HG03460 (cell line): Measurements from ENCODE around the gene MMP12.
"Not testable (repeated sequence)": the region's sequence is repeated elsewhere in the genome, so short reads cannot be mapped to it uniquely, and the experiment has no call there.

Experiments used
- ATAC-seq: cut with Tn5 transposase; IDR thresholded peaks from one replicate; pipeline ENCODE4 v1.9.1; 2021; ENCODE audit not compliant: unreplicated experiment

Gene MMP12

DNA sequence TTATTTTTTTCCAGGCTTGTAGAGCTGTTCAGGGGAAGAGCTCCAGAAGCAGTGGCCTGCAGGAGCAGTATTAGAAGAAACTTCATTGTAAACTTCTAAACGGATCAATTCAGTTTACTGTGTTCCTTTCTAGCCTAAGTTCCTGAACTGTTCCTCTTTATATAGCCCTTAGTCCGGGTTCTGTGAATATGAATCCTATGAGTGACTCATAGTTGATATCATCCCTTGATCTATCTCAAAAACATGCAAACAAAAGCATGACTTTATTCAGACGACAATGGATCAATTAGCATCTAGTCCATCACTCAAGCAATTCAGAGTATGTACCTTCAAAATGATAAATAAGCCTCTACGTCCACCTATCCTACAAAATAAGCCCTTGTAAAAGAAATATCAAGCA, at the start of gene MMP12:
TSS of gene MMP12 (minus strand) at position 131 of the 400 bp plus-strand sequence. CDS start at position 86, 45 bp downstream.
- ATAC-seq, result no peak

DNA sequence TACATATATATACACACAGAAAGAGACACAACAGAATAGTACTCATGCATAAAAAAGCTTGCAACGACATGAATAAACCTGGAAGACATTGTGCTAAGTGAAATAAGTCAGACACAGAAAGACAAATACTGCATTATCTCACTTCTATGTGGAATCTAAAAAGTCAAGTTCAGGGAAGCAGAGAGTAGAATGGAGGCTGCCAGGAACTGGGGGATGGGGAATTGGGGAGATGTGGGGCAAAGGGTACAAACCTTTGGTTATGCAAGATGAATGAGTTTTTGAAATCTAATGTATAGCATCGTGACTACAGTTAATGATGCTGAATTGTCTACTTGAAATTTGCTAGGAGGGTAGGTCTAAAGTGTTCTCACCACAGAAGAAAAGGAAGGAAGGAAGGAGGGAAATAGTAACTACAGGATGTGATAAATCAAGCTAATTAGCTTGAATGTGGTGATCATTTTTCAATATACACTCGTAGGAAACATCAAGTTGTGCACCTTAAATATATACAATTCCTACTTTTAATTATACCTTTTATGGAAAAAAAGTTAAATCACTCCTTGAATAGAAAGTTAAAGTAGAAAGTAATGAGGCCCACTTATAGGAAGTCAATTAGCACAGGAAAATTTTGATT, 46.9 kb upstream of the MMP12 start:
- ATAC-seq, result no peak

DNA sequence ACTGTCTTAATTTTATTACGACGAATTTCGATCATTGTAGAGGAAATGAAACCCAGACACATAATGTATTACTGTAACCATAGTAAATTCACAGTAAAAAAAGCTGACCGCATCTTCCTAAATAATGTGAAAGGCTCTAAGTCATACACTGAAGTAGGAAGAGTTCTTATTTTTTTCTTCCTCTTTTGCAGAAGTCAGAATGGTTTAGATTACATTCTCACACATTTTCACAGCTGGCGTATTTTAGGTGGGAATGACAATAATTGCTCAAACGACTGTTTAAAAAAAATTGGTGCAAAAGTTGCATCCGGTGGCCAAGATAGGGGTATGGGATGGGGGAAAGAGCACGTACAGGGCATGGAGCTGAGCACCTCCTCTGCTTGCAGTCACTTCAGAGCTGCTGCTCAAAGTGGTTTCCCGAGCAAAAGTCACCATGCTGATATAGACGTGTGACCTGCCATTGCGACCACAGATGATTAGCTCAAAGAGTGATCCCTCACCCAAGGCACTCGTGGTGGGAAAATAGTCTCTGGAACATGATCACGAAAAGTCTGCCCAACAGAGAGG, 45.4 kb upstream of the MMP12 start:
- ATAC-seq, result peak; percentile 74

DNA sequence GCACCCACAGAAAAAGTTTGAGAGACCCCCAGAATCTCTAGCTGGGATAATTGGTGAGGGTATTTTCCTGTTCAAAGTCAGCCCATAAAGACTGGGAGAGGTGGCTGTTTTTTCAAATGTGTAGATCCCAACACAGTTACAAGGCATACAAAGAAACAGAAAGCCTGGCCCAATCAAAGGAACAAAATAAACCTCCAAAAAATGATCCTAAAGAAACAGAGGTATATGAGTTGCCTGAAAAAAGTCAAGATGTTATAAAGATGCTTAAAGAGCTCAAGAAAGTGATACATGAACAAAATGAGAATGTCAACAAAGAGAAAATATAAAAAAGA, 40.2 kb upstream of the MMP12 start:
- ATAC-seq, result no peak

DNA sequence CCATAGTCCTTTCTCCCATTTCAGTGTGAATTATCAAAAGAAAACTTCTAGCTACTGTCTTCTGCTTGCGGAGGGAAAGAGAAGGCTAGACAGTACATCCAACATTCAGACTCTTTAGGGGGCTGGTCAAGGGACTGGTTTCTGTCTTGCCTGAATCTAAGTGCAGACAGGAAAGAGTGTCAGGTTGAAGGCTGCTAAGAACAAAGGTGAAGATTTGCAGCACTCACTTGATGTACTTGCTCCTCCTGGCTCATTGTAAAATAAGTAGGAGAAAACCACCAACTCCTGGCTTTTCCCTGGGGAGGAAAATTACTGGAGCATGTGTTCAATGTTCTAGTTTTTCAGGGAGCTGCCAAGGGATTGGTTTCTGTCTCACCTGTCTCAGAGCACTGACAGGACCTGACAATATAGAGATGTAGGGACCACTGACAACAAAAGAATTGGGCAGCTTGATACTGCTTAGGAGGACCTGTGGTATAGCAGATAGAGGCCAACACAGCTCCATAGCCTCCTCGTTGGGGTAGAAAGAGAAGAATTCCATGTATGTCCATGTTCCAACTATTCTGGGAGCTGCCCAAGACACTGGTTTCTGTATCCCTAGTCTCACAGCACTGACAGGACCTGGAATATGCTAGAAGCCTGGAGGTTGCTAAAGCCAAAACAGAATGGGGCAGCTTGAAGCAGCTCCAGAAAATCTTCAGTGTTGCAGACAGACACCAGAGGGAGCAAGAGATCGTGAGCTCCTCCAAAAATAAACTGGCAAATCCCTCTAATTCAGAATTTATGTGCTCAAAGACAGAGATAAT, 39.7 kb upstream of the MMP12 start:
- no peak for ATAC-seq

DNA sequence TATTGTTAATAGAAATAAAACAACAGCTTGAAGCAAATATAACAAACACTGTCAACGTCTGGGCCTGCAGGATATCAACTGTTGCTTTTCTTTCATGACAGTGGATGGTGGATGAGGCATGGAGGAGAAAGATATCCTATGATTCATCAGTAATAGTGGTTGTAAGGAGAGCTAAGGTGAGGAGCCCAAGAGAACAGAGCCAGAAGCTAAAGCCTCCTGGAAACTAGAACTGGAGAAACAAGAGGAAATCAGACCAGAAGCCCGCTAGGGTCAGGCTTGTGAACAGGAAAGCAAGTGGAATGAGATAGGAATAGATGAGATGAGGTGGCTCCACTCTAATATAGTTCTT, 37.7 kb upstream of the MMP12 start:
- no peak for ATAC-seq

DNA sequence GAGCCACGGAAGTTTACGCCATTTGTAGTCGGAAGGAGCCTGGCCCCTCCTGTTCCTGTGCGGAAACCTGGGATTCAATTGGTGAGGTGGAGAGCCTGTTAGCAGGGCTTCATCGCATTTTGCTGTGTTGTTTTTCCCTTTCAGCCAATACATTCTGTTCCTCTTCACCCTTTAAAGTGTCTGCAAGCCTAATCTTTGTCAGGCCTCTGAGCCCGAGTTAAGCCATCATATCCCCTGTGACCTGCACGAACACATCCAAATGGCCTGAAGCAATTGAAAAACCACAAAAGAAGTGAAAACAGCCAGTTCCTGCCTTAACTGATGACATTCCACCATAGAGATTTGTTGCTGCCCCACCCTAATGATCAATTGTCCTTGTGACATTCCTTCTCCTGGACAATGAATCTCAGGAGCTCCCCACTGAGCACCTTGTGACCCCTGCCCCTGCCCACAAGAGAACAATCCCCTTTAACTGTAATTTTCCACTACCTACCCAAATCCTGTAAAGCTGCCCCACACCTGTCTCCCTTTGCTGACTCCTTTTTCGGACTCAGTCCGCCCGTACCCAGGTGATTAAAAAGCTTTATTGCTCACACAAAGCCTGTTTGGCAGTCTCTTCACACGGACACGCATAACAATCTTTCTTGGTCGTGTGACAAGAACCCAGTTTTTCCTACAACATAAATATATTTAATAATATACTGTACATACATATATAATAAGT, 37.1 kb upstream of the MMP12 start:
- ATAC-seq, result no peak

DNA sequence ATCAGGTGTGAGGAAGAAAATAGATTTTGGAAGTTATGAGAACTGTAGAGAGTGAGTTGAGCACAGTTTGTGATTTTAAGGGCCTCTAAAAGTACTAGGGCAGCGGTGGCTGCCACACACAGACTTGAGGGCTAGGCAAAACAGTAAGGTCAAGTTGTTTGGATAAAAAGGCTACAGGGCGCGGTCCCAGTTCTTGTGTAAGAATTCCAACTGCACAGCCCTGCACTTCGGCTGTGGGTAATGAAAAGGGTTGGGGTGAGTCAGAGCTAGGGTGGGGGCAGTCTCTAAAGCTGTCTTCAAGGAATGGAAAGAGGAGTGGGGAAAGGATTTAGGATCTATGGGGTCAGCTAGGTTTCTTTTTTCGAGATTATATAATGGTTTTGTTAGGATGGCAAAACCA, 31.1 kb upstream of the MMP12 start:
- not testable (repeated sequence) for ATAC-seq

DNA sequence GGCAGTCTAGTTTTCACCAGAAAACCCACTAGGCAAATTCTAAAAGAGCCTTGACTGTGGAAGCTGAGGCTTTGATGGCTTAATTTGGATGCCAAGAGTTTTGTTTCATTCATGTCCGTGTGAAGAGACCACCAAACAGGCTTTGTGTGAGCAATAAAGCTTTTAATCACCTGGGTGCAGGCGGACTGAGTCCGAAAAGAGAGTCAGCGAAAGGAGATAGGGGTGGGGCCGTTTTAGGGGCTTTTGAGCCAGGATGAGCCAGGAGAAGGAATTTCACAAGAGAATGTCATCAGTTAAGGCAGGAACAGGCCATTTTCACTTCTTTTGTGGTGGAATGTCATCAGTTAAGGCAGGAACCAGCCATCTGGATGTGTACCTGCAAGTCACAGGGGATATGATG, 29.1 kb upstream of the MMP12 start:
- ATAC-seq, result not testable (repeated sequence)

DNA sequence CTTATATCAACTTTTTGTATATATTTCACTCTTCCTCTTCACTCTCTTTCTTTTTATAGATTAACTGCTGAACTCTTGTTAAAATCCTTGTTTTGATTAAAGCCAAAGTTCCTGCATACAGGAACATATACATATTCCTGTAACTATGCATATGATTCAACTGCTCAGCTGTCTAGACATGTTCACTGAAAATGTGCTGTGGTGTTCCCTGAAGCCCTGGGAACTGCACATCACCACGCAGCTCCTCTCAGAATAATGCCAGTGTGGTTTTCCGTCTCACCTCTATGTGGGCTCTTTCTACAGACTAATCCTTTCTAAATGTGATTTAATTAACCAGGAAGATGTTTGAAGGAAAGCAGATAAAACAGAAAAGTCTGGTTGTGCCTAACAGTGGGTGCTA, 25.6 kb upstream of the MMP12 start:
- no peak for ATAC-seq

DNA sequence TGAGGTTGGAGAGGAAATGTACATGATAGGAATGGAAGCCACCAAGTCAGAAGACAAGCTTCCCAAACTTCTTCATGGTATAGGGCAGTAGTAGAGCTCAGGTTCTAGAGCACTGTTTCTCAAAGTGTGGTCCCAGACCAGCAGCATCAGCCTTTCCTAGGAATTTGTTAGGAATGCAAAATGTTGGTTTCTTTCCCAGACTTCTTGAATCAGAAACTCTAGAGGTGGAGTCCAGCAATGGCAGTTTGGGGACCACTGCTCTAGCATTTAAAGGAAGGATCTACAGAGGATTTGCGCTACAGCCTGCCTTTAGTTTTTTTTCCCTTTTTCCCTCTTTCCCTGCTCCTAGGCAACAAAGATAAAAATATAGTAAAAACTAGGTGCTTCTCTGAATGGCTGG, 17.0 kb upstream of the MMP12 start:
- no peak for ATAC-seq

DNA sequence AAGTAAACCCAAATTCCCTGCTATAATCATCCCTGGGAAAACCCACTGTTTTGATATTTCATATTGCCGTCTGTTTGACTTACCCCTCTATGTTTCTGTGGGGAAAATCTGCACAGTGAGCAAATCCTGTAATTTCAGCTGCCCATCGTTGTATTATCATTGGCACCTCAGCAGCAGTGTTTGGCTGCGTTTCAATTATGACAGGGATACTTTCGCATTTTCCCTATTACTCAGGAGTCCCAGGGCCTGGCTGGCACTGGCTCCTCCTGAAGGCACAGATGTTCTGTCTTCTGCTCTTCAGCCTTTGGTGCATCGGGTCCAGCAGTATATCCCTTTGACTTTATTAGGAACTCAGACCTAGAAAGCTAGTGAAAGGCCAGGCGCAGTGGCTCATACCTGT, 12.2 kb upstream of the MMP12 start:
- ATAC-seq, result no peak

DNA sequence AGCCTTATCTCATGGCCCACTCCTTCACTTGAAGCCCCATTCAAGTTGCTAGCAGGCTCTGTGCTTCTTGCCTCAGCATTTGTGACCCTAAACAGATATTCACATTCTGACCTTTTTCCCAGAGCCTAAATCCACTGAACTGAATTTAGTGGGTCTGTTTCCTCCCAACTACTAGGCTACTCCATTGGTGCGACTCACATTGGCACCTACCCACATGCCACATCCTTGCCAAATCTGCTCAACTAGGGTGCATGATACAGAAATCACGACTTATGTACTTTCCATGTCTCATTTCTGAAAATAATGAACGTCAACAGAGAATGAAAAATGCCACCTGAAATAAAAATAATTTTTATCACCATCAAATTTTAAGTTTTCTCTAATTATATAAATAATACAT, 8.4 kb upstream of the MMP12 start:
- no peak for ATAC-seq

DNA sequence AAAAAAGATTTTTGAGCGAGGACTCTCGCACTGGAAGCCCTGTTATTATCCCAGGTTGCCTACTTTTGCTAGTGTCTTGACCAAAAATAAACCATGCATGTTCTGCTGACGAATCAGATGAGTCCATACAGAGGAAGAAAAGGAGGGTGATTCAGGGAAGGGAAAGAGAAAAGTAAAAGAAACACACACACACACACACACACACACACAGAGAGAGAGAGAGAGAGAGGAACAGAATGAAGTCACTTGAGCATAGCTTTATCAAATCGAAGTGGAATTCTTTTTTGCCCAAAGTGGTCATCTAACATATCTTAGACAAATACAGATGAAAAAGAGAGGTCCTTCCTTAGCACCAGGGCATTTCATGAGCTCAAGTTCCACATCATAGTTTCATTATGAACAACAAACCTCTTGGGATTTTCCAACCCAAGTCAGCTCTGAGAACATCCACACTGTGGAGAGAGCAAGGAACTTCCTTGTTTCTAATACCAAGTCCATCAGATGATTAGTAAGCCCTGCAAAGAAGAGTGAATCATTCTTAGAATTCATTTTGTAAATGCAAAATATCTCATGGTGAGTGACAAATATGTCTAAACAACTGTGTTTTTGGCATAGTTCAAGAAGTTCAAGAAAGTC, 7.7 kb upstream of the MMP12 start:
- peak; percentile 70 for ATAC-seq

DNA sequence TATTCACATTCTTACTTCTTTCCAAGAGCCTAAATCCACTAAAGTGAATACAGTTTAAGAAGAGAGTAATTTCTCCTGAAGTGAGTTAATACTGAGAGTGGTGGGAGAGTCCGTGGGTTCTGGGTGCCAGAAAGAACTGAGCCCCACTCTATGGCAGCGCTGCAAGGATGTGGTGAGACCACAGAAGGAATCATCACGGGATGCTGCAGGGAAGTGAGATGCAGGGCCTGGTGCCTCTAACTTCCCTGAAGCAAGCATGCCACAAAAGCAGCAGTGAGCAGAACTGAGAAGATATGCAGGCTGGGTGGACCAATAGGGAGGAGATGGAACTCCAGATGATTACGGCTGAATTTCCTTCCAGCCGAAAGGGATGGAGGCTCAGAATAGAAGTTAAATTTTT, 5.0 kb upstream of the MMP12 start:
- ATAC-seq, result no peak

DNA sequence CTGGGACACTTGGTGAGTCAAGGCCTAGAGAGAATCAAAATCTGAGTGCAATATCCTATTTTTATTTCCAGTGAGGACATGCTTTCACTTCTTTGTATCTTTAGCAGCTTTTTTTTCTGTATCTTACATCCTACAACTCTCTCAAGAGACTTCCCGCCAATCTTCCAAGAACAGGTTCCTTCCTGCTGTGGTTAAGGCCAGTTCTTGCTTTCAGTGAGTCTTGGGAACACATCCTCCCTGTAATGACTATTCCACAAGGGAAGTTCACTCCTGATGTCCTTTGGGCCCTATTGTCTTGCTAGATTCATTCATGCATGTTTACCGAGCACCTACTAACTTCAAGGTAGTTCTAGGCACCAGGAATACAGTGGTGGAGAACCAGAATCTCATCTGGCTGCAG, 3.8 kb upstream of the MMP12 start:
- ATAC-seq, result no peak

DNA sequence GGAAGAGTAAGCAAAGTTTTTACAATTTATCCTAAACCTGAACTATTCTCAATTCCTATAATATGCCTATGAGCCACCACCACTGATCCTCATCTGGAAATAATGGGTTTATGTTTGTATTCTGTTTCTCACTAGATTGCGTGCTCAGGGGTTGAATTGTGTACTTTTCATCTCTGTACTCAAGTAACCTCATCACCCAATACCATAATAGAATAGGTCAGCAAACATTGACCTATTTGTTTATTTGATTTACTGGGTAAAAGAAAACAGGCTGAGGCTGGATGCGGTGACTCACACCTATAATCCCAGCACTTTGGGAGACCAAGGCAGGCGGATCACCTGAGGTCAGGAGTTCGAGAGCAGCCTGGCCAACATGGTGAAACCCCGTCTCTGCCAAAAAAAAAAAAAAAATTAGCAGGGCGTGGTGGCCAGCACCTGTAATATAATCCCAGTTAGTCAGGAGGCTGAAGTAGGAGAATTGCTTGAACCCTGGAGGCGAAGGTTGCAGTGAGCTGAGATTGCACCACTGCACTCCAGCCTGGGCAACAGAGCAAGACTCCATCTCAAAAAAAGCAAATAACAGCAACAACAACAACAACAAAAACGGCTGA, 5.3 kb downstream of the MMP12 start:
- ATAC-seq, result not testable (repeated sequence)

DNA sequence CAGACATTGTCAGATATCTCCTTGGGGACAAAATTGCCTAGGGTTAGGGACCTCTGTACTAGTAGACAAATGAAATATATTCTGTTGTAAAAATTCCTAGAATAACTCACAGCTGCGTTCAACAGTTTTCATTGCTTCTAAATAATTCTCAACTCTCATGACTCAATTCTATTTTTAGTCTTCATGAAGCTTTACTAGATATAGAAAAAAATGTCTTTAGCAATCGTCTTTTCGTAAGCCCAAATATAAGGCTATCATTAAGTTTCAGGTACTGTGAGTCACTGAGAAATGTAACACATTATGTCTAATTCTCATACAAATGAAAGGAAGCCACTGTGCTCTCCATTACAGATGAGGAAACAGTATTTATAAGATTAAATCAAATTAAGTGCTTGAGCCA, 6.4 kb downstream of the MMP12 start:
- no peak for ATAC-seq

DNA sequence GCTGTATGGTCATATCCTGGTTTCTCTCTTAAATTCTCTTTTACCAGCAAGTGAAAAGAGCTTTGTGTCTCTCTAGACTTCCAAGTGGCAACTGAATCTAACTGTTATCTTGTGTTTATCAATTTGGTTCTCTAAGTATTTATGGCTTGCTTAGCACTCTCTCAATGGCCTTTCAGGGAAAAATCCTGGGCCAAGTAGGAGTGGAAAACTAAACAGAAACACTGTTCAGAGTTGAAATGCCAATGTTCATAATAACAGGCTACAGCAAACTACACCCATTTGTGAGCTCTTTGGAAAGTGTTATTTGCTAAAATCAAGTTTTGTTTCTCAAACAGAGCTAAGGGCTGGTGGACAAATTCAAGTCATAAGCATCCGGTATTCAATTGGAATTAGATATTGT, 10.1 kb downstream of the MMP12 start:
- no peak for ATAC-seq

DNA sequence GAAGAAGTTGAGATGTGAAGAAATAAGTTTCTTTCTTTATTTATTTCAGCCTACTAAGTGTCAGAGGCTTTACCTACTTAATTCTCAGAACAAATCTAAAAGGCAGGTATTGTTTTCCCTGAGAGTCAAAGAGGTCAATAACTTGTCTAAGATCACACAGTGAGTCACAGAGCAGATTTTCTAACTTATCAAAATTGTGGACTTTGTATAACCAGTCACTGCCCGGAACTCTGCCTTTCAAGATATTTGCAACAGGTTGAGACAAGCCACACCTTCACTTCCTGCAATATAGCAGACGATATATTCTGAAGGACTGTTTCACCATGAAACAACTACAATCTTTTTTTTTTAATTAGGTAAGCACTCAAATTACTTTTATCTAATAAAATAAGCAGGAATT, 20.8 kb downstream of the MMP12 start:
- ATAC-seq, result no peak

DNA sequence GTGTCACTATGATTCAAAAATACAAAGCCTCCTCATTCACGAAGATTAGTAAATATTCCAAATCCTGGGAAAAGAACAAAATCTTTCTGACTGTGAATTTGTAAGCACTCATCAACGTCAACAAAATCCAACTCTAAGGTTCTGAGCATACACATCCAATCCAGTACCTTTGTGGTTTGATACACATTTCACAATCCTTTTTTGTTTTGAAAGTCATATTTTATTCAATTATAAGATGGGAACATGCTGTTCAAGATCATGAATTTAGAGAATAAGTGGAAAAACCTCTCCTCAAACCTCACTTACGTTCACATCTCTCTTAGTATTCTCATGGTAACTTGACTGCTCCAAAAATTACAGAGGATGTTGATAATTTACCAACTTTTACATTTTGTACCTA, 21.7 kb downstream of the MMP12 start:
- ATAC-seq, result no peak
